ENCODE measurements around the gene IL13RA2.

Gene IL13RA2

GRCh38 chrX:115023139-115023538 lies 5.7 kb upstream of the IL13RA2 start:
- no peaks in the 10 kb centered on the region for H3K27me3 Mint-ChIP-seq
- H3K9me3 Mint-ChIP-seq: peaks cover 2% of the 10 kb centered on the region
- no peaks in the 10 kb centered on the region for H3K4me1 Mint-ChIP-seq
- no peak for DNase-seq
- CTCF ChIA-PET: no interaction called here
- no peak overlapping the region for H3K4me3 Mint-ChIP-seq
- H3K27ac Mint-ChIP-seq: no peak overlapping the region
- H3K36me3 Mint-ChIP-seq: no peaks in the 10 kb centered on the region

GRCh38 chrX:115021121-115021520 lies 3.7 kb upstream of the IL13RA2 start:
- Mint-ChIP-seq H3K27ac (no peak overlapping the region), H3K4me1 (no peaks in the 10 kb centered on the region), H3K4me3 (no peak overlapping the region), H3K27me3 (no peaks in the 10 kb centered on the region), H3K9me3 (no peaks in the 10 kb centered on the region), H3K36me3 (no peaks in the 10 kb centered on the region)
- CTCF ChIA-PET: no interaction called here
- DNase-seq: no peak

GRCh38 chrX:115018944-115019343 lies 1.5 kb upstream of the IL13RA2 start:
- Mint-ChIP-seq H3K27me3 (no peaks in the 10 kb centered on the region), H3K9me3 (no peaks in the 10 kb centered on the region), H3K27ac (no peak overlapping the region), H3K4me3 (no peak overlapping the region), H3K4me1 (no peaks in the 10 kb centered on the region), H3K36me3 (no peaks in the 10 kb centered on the region)
- CTCF ChIA-PET: no interaction called here
- no peak for DNase-seq

- H3K27me3 Mint-ChIP-seq: no peaks in the 10 kb centered on the region
- CTCF ChIA-PET: no interaction called here
Measured at GRCh38 chrX:115018040-115018647, 728 bp upstream of the IL13RA2 start.

GRCh38 chrX:115013705-115014104 lies 3.7 kb downstream of the IL13RA2 start:
- Mint-ChIP-seq H3K4me3 (no peak overlapping the region), H3K27ac (no peak overlapping the region), H3K36me3 (no peaks in the 10 kb centered on the region), H3K9me3 (no peaks in the 10 kb centered on the region), H3K27me3 (no peaks in the 10 kb centered on the region), H3K4me1 (no peaks in the 10 kb centered on the region)
- DNase-seq: no peak
- CTCF ChIA-PET: interaction anchor here (0.6 kb wide), 1 partner anchor 134 kb away, joined by 3 read pairs; no protein-coding TSS in a partner anchor

More at GRCh38 chrX:115018040-115018647, 728 bp upstream of the IL13RA2 start:
- Mint-ChIP-seq H3K27ac (no peak overlapping the region), H3K4me3 (no peak overlapping the region), H3K36me3 (no peaks in the 10 kb centered on the region), H3K9me3 (no peaks in the 10 kb centered on the region), H3K4me1 (no peaks in the 10 kb centered on the region)
- DNase-seq: no peak

- no peaks in the 10 kb centered on the region for H3K36me3 Mint-ChIP-seq
- H3K9me3 Mint-ChIP-seq: no peaks in the 10 kb centered on the region
- no peak overlapping the region for H3K27ac Mint-ChIP-seq
Measured at GRCh38 chrX:115011428-115011827, 6.0 kb downstream of the IL13RA2 start.

GRCh38 chrX:114999906-115000305 lies 17.5 kb downstream of the IL13RA2 start:
- H3K27me3 Mint-ChIP-seq: no peaks in the 10 kb centered on the region
- H3K9me3 Mint-ChIP-seq: no peaks in the 10 kb centered on the region
- no peak for DNase-seq
- H3K4me3 Mint-ChIP-seq: no peak overlapping the region
- CTCF ChIA-PET: no interaction called here
- no peaks in the 10 kb centered on the region for H3K4me1 Mint-ChIP-seq
- H3K27ac Mint-ChIP-seq: no peak overlapping the region
- no peaks in the 10 kb centered on the region for H3K36me3 Mint-ChIP-seq

More at GRCh38 chrX:115011428-115011827, 6.0 kb downstream of the IL13RA2 start:
- no peaks in the 10 kb centered on the region for H3K27me3 Mint-ChIP-seq
- CTCF ChIA-PET: no interaction called here
- no peak overlapping the region for H3K4me3 Mint-ChIP-seq
- no peak for DNase-seq
- no peaks in the 10 kb centered on the region for H3K4me1 Mint-ChIP-seq

- H3K9me3 Mint-ChIP-seq: no peaks in the 10 kb centered on the region
- no peaks in the 10 kb centered on the region for H3K4me1 Mint-ChIP-seq
- no peak for DNase-seq
- H3K36me3 Mint-ChIP-seq: no peaks in the 10 kb centered on the region
- no peak overlapping the region for H3K27ac Mint-ChIP-seq
- CTCF ChIA-PET: no interaction called here
- no peak overlapping the region for H3K4me3 Mint-ChIP-seq
- H3K27me3 Mint-ChIP-seq: no peaks in the 10 kb centered on the region
Measured at GRCh38 chrX:114997779-114998178, 19.6 kb downstream of the IL13RA2 start.

GRCh38 chrX:114985967-114986592 lies 31.3 kb downstream of the IL13RA2 start:
- no peak overlapping the region for H3K27ac Mint-ChIP-seq
- H3K27me3 Mint-ChIP-seq: no peaks in the 10 kb centered on the region
- H3K36me3 Mint-ChIP-seq: no peaks in the 10 kb centered on the region
- H3K9me3 Mint-ChIP-seq: no peaks in the 10 kb centered on the region
- DNase-seq: no peak
- H3K4me1 Mint-ChIP-seq: no peaks in the 10 kb centered on the region
- H3K4me3 Mint-ChIP-seq: no peak overlapping the region
- CTCF ChIA-PET: no interaction called here

- Mint-ChIP-seq H3K4me1 (no peaks in the 10 kb centered on the region), H3K4me3 (no peak overlapping the region), H3K9me3 (peaks cover 2% of the 10 kb centered on the region), H3K36me3 (no peaks in the 10 kb centered on the region), H3K27me3 (no peaks in the 10 kb centered on the region), H3K27ac (no peak overlapping the region)
- DNase-seq: no peak
- CTCF ChIA-PET: no interaction called here
Measured at GRCh38 chrX:114976292-114976691, 41.1 kb downstream of the IL13RA2 start.

GRCh38 chrX:114973013-114973412 lies 44.4 kb downstream of the IL13RA2 start:
- Mint-ChIP-seq H3K27me3 (no peaks in the 10 kb centered on the region), H3K4me3 (no peak overlapping the region), H3K27ac (no peak overlapping the region), H3K9me3 (no peaks in the 10 kb centered on the region), H3K4me1 (no peaks in the 10 kb centered on the region), H3K36me3 (no peaks in the 10 kb centered on the region)
- DNase-seq: no peak
- CTCF ChIA-PET: no interaction called here

- CTCF ChIA-PET: no interaction called here
- H3K4me3 Mint-ChIP-seq: no peak overlapping the region
- H3K9me3 Mint-ChIP-seq: no peaks in the 10 kb centered on the region
- no peak overlapping the region for H3K27ac Mint-ChIP-seq
- no peaks in the 10 kb centered on the region for H3K4me1 Mint-ChIP-seq
- H3K27me3 Mint-ChIP-seq: no peaks in the 10 kb centered on the region
- H3K36me3 Mint-ChIP-seq: no peaks in the 10 kb centered on the region
- no peak for DNase-seq
Measured at GRCh38 chrX:114970806-114971205, 46.6 kb downstream of the IL13RA2 start.

GRCh38 chrX:114964374-114964773 lies 53.0 kb downstream of the IL13RA2 start:
- DNase-seq: no peak
- H3K4me1 Mint-ChIP-seq: no peaks in the 10 kb centered on the region
- no peak overlapping the region for H3K4me3 Mint-ChIP-seq
- H3K27me3 Mint-ChIP-seq: no peaks in the 10 kb centered on the region
- H3K27ac Mint-ChIP-seq: no peak overlapping the region
- CTCF ChIA-PET: no interaction called here
- no peaks in the 10 kb centered on the region for H3K9me3 Mint-ChIP-seq
- H3K36me3 Mint-ChIP-seq: no peaks in the 10 kb centered on the region

GRCh38 chrX:114962209-114962608 lies 55.2 kb downstream of the IL13RA2 start:
- H3K4me3 Mint-ChIP-seq: no peak overlapping the region
- no peak overlapping the region for H3K27ac Mint-ChIP-seq
- no peaks in the 10 kb centered on the region for H3K36me3 Mint-ChIP-seq
- no peak for DNase-seq
- H3K9me3 Mint-ChIP-seq: no peaks in the 10 kb centered on the region
- H3K4me1 Mint-ChIP-seq: no peaks in the 10 kb centered on the region
- CTCF ChIA-PET: no interaction called here
- no peaks in the 10 kb centered on the region for H3K27me3 Mint-ChIP-seq

GRCh38 chrX:114959729-114960128 lies 57.7 kb downstream of the IL13RA2 start:
- Mint-ChIP-seq H3K4me1 (no peaks in the 10 kb centered on the region), H3K27ac (no peak overlapping the region), H3K27me3 (no peaks in the 10 kb centered on the region), H3K36me3 (no peaks in the 10 kb centered on the region), H3K4me3 (no peak overlapping the region), H3K9me3 (no peaks in the 10 kb centered on the region)
- CTCF ChIA-PET: no interaction called here
- DNase-seq: no peak

Measured in activated naive CD4-positive, alpha-beta T cell treated with anti-CD3 and anti-CD28 coated beads, Interleukin-2, amount 10 ng/mL, durations not matched to agents 7 days and 5 days (primary cell).